ENCODE data around the gene API5.

Gene API5

GRCh38 chr11:43360361-43361032, 48.7 kb downstream of the API5 start:
- DNase-seq (ENCODE audit: low spot score), result no peak

DNA sequence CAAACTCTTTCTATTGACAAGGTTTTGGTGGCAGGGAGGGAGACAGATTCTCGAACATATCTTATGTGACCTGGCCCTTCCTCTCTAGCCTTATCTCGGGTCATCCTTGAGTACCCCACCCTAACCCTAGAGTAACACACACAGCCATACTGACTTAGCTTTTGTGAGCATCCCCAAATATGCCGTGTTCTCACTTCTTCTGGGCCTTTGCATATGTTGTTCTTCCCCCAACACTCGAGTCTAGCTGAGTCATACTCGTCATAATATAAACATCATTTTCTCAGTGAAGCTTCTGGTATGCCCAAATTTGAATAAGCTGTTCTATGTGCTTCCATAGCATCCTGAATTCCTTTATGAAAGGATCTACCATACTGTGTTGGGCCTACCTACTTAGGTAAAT, 54.9 kb downstream of the API5 start:
- no peak for DNase-seq (ENCODE audit: low spot score)

- no peak for DNase-seq (ENCODE audit: low spot score)
Measured at GRCh38 chr11:43367382-43368178, 55.8 kb downstream of the API5 start.

- no peak for DNase-seq (ENCODE audit: low spot score)
Measured at GRCh38 chr11:43376065-43376464, 64.3 kb downstream of the API5 start.

DNA sequence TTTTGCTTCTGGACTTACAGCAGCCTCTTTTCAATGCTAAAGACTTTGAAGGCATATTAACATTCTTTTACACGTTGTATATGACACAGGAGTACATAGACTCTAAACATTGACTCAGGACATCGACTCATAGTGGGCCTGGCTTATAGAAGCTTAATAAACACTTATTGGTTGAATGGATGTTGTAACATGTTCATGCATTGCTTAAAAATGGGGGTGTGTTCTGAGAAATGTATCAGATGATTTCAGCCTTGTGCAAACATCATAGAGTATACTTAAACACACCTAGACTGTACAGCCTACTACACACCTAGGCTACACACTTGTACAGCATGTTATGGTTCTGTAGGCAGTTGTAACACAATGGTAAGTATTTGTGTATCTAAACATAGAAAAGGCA, 64.8 kb downstream of the API5 start:
- DNase-seq (ENCODE audit: low spot score), result no peak

DNA sequence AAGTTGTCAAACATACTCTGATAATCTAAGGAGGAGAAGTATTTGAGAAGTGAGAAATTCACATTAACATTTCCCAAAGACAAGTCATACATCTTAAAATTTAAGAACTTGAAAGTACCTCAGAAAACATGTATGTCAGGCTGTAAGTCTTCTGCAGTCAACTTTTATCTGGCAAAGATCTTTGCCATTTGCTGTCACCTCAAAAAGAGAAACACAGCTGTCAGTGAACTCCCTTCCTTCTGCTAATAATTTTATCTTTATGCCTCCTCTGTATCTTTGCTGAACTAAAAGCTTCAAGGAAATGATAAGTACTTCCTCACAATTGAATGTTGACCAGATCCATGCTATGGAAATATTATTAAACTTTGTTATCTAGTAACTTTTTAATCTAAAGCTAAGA, 65.6 kb downstream of the API5 start:
- DNase-seq (ENCODE audit: low spot score), result no peak

GRCh38 chr11:43378897-43379296, 67.1 kb downstream of the API5 start:
- no peak for DNase-seq (ENCODE audit: low spot score)

DNA sequence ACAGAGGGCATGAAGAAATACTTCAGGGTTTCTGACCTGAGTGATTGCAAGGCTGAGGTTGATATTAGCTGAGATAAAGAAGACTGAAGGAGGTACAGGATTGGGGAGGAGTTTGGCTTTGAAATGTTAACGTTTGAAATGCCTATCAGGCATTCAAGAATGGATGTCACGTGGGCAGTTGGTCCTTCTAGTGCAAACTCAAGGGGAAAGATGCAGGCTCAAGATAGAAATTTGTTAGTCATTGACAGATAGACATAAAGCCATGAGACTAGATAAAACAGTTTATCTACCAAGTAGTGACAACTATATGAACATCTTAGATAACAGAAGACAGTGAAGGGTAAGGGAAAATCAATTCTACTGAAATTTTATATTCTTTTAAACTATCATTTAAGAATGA, 70.0 kb downstream of the API5 start:
- DNase-seq (ENCODE audit: low spot score), result no peak

DNA sequence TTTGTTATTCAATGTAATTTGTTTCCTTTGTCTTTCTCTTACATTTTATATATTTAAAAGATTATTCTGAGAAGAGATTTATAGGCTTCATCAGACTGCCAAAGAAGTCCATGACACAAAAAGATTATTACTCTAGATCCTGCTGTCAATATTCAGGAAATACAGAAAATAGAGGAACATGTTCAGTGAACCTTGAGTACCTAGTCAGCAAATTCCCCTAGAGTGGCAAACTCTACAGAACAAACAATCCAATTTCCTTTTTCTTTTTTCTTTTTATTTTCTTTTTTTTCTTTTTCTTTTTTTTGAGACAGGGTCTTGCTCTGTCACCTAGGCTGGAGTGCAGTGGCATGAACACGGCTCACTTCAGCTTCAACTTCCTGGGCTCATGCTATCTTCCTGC, 70.8 kb downstream of the API5 start:
- DNase-seq (ENCODE audit: low spot score), result no peak

- no peak for DNase-seq (ENCODE audit: low spot score)
Measured at GRCh38 chr11:43384393-43384792, 72.6 kb downstream of the API5 start.

GRCh38 chr11:43392713-43393112, 80.9 kb downstream of the API5 start:
- peak; percentile 4 for DNase-seq (ENCODE audit: low spot score)

DNA sequence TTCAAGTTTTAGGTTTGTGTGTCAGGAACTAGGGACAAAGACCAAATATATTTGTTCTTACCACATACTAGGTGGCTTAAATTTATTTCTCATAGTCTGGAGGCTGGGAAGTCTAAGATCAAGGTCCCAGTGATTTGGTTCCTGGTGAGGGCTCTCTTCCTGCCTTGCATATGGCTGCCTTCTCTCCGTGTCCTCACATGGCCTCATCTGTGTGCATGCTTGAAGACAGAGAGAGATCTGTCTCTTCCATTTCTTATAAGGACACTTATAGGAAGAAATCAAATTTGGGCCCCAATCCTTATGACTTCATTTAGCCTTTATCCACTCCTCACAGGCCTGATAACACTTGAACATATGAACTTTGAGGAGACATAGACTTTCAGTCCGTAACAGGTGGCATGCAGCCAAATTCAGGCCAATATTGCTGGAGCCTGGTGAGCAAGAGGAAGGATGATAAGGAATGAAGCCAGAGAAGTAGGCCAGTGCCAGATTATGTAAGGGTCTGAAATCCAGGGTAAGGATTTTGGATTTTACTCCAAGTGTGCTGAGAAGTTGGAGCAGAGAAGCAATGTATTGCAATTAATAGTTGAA, 82.1 kb downstream of the API5 start:
- no peak for DNase-seq (ENCODE audit: low spot score)

Measured in CD4-positive, alpha-beta T cell treated with Interleukin-2 at 100 ng/mL for 4 hours (primary cell).